H9 (cell line): ENCODE measurements around the gene CSNK1A1L. TPM values are rescaled to one million over a fixed set of nuclear protein-coding genes. Genes with fewer than 3 reads are reported as not detected.

Experiments used
- DNase-seq: peaks from one replicate; pipeline ENCODE4 v3.0.0-alpha.2; 2017
- H2AFZ ChIP-seq: one replicate; pipeline ENCODE4 v1.6.1; 2013; ENCODE audit warnings: mild to moderate bottlenecking, low read length, control low read depth, moderate library complexity
- H2AK5ac ChIP-seq: 2 replicates; pipeline ENCODE4 v1.6.1; 2013; ENCODE audit warnings: low read length, control low read depth, mixed read lengths; ENCODE audit not compliant: insufficient read length
- H2BK120ac ChIP-seq: one replicate; pipeline ENCODE4 v1.6.1; 2013; ENCODE audit warnings: low read depth, mild to moderate bottlenecking, low read length, control low read depth, inconsistent platforms; ENCODE audit not compliant: poor library complexity, severe bottlenecking
- H2BK12ac ChIP-seq: 2 replicates; pipeline ENCODE4 v1.6.1; 2013; ENCODE audit warnings: low read length, control low read depth, mixed read lengths, low read depth; ENCODE audit not compliant: insufficient read length
- H2BK15ac ChIP-seq: 2 replicates; pipeline ENCODE4 v1.6.1; 2013; ENCODE audit warnings: low read depth, low read length, control low read depth
- H2BK20ac ChIP-seq: one replicate; pipeline ENCODE4 v1.6.1; 2013; ENCODE audit warnings: low read depth, mild to moderate bottlenecking, low read length, control low read depth, inconsistent platforms; ENCODE audit not compliant: poor library complexity, severe bottlenecking
- H2BK5ac ChIP-seq: 2 replicates; pipeline ENCODE4 v1.6.1; 2013; ENCODE audit warnings: low read length, control low read depth, mixed read lengths; ENCODE audit not compliant: insufficient read length
- H3K14ac ChIP-seq: 2 replicates; pipeline ENCODE4 v1.6.1; 2013; ENCODE audit warnings: low read length, control low read depth; ENCODE audit not compliant: insufficient read depth
- H3K18ac ChIP-seq: 2 replicates; pipeline ENCODE4 v1.6.1; 2013; ENCODE audit warnings: low read depth, mild to moderate bottlenecking, mixed read lengths, low read length, control low read depth; ENCODE audit not compliant: insufficient read length
- H3K23ac ChIP-seq: 2 replicates; pipeline ENCODE4 v1.6.1; 2013; ENCODE audit warnings: low read length, control low read depth, mixed read lengths, low read depth; ENCODE audit not compliant: insufficient read length
- H3K23me2 ChIP-seq: 2 replicates; pipeline ENCODE4 v1.6.1; 2013; ENCODE audit warnings: low read depth, mild to moderate bottlenecking, mixed read lengths, low read length, control low read depth; ENCODE audit not compliant: insufficient read length, poor library complexity, severe bottlenecking
- H3K27ac ChIP-seq: 2 replicates; pipeline ENCODE4 v1.5.1; 2013; ENCODE audit warnings: low read length, control low read depth, mixed read lengths, low read depth; ENCODE audit not compliant: insufficient read length
- H3K27me3 ChIP-seq: 2 replicates; pipeline ENCODE4 v1.6.1; 2013; ENCODE audit warnings: low read length, control low read depth, inconsistent platforms; ENCODE audit not compliant: insufficient read depth
- H3K4ac ChIP-seq: 2 replicates; pipeline ENCODE4 v1.6.1; 2013; ENCODE audit warnings: low read depth, mild to moderate bottlenecking, control low read depth, inconsistent platforms, low read length, moderate library complexity
- H3K4me1 ChIP-seq: 2 replicates; pipeline ENCODE4 v1.6.1; 2013; ENCODE audit warnings: low read length, control low read depth, inconsistent platforms; ENCODE audit not compliant: insufficient read depth
- H3K4me2 ChIP-seq: 2 replicates; pipeline ENCODE4 v1.6.1; 2013; ENCODE audit warnings: low read length, control low read depth, mixed read lengths; ENCODE audit not compliant: insufficient read length, insufficient read depth
- H3K56ac ChIP-seq: 2 replicates; pipeline ENCODE4 v1.6.1; 2013; ENCODE audit warnings: low read depth, mild to moderate bottlenecking, mixed read lengths, low read length, control low read depth; ENCODE audit not compliant: insufficient read length
- H3K79me1 ChIP-seq: 2 replicates; pipeline ENCODE4 v1.6.1; 2013; ENCODE audit warnings: low read depth, mild to moderate bottlenecking, moderate library complexity, low read length, control low read depth, inconsistent platforms; ENCODE audit not compliant: insufficient read depth, poor library complexity, severe bottlenecking
- H3K79me2 ChIP-seq: 2 replicates; pipeline ENCODE4 v1.6.1; 2013; ENCODE audit warnings: low read length, control low read depth, inconsistent platforms; ENCODE audit not compliant: insufficient read depth
- H3K9ac ChIP-seq: 2 replicates; pipeline ENCODE4 v1.6.1; 2013; ENCODE audit warnings: low read length, control low read depth, mixed read lengths; ENCODE audit not compliant: insufficient read length; ENCODE audit errors: extremely low read depth
- H3K9me3 ChIP-seq: one replicate; pipeline ENCODE4 v1.6.1; 2013; ENCODE audit warnings: low read depth, low read length, inconsistent platforms; ENCODE audit not compliant: control insufficient read depth
- H3T11ph ChIP-seq: one replicate; pipeline ENCODE4 v1.6.1; 2013; ENCODE audit warnings: mild to moderate bottlenecking, low read length, control low read depth, inconsistent platforms
- H4K20me1 ChIP-seq: one replicate; pipeline ENCODE4 v1.6.1; 2013; ENCODE audit not compliant: control insufficient read depth, insufficient read length, insufficient read depth
- H4K5ac ChIP-seq: 2 replicates; pipeline ENCODE4 v1.6.1; 2013; ENCODE audit warnings: low read depth, mild to moderate bottlenecking, mixed read lengths, low read length, control low read depth; ENCODE audit not compliant: insufficient read length
- H4K8ac ChIP-seq: replicated peaks from 2 replicates; pipeline ENCODE4 v1.6.1; 2013; ENCODE audit warnings: low read length, control low read depth, mixed read lengths, low read depth; ENCODE audit not compliant: insufficient read length
- H4K91ac ChIP-seq: 2 replicates; pipeline ENCODE4 v1.6.1; 2013; ENCODE audit warnings: low read depth, mild to moderate bottlenecking, moderate library complexity, mixed read lengths, low read length, control low read depth; ENCODE audit not compliant: insufficient read length
- H3K27ac Mint-ChIP-seq, 3 experiments: 2 replicates in 2 of 3; 3 replicates in 1 of 3; pipeline ENCODE4 v1.8.0; 2020 to 2021; ENCODE audit warnings: mixed read lengths in 3 of 3, mild to moderate bottlenecking in 1 of 3, moderate library complexity in 1 of 3
- H3K27me3 Mint-ChIP-seq: 2 replicates; pipeline ENCODE4 v1.8.0; 2021; ENCODE audit warnings: low read depth, mild to moderate bottlenecking, moderate library complexity, mixed read lengths
- H3K36me3 Mint-ChIP-seq, 3 experiments: 2 replicates in 2 of 3; 3 replicates in 1 of 3; pipeline ENCODE4 v1.8.0; 2020 to 2021; ENCODE audit warnings: low read depth in 3 of 3, mixed read lengths in 3 of 3; ENCODE audit not compliant: insufficient read depth in 1 of 3
- H3K4me1 Mint-ChIP-seq, 2 experiments: 2 replicates each; pipeline ENCODE4 v1.8.0; 2020; ENCODE audit warnings: mixed read lengths in 2 of 2
- H3K4me3 Mint-ChIP-seq, 2 experiments: 2 replicates in 1 of 2; 3 replicates in 1 of 2; pipeline ENCODE4 v1.8.0; 2020 to 2021; ENCODE audit warnings: mild to moderate bottlenecking in 2 of 2, mixed read lengths in 2 of 2, moderate library complexity in 1 of 2
- H3K9me3 Mint-ChIP-seq, 2 experiments: 2 replicates in 1 of 2; 3 replicates in 1 of 2; pipeline ENCODE4 v1.8.0; 2020; ENCODE audit warnings: mild to moderate bottlenecking in 2 of 2, mixed read lengths in 2 of 2, moderate library complexity in 1 of 2
- WGBS: extraction: QIAGEN DNeasy Blood & Tissue Kit; methylation state at CpG from one replicate; pipeline ENCODE4 v1.1.7; 2013; ENCODE audit warnings: missing lambda C conversion rate, low lambda C conversion rate, mixed read lengths; ENCODE audit not compliant: insufficient read length; ENCODE audit errors: extremely low coverage; 5-methylcytosine and 5-hydroxymethylcytosine counted together
- total RNA-seq: library from RNA; stranded (reverse); gene quantifications from 2 replicates; pipeline ENCODE4 v1.2.1, GENCODE V29; 2021
- TF ChIP-seq, protein P1 (sequence below): fragments of 200-600 bp; sonication (generic); conservative IDR thresholded peaks from 3 replicates; pipeline ENCODE4 v1.8.0; 2021; ENCODE audit warnings: antibody characterized with exemption, mild to moderate bottlenecking

The CSNK1A1L gene
- total RNA-seq, 1 experiment from 2014 or later = not detected

DNA sequence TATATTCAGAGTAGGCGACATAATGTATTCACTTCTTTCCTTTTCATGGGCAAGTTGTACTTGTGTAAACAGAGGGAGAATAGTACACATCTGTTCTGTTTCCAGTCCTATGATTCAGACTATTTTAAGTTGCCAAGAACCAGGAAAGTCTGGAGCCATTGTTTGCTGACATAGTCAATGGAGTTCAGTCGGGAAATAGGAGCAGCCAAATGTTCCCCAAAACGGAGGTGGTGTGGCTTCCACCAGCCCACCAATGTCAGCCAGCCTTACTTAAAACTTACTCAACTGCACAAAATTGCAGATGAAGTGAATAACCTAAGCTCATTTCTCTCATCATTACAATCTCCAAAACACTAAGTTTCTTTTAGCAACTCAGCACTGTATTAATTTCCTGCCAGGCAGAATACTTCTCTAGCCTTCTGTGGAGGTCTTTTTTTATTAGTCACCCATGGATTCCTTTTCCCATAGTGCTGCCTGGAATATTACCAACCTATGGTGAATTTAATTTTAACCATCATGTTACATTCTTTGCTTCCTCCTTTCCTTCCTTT, 22.3 kb upstream of the CSNK1A1L start:
- Histone ChIP-seq H3K27ac (no peak overlapping the region), H3T11ph (no peak overlapping the region), H2AFZ (no peak overlapping the region), H2BK20ac (no peak overlapping the region), H3K4me1 (no peaks in the 10 kb centered on the region), H3K27me3 (no peaks in the 10 kb centered on the region), H3K56ac (no peak overlapping the region), H4K8ac (no peak overlapping the region), H3K18ac (no peak overlapping the region), H4K91ac (no peak overlapping the region), H4K5ac (no peak overlapping the region), H2BK15ac (no peak overlapping the region), H2BK5ac (no peak overlapping the region), H4K20me1 (no peaks in the 10 kb centered on the region), H2BK12ac (no peak overlapping the region), H3K4me2 (no peak overlapping the region), H3K9ac (no peak overlapping the region), H3K79me2 (no peaks in the 10 kb centered on the region), H2BK120ac (no peak overlapping the region), H2AK5ac (no peak overlapping the region), H3K23me2 (no peaks in the 10 kb centered on the region), H3K4ac (no peak overlapping the region), H3K79me1 (no peaks in the 10 kb centered on the region), H3K9me3 (no peaks in the 10 kb centered on the region), H3K14ac (no peak overlapping the region), H3K23ac (no peak overlapping the region)
- Mint-ChIP-seq H3K27ac (no peak overlapping the region), H3K9me3 (no peaks in the 10 kb centered on the region), H3K4me3 (no peak overlapping the region), H3K27me3 (no peaks in the 10 kb centered on the region), H3K4me1 (no peaks in the 10 kb centered on the region), H3K36me3 (no peaks in the 10 kb centered on the region)
- no peak for DNase-seq
- WGBS = no CpG with 5 or more reads among the region's 3 CpGs
- TF ChIP-seq, protein P1, sequence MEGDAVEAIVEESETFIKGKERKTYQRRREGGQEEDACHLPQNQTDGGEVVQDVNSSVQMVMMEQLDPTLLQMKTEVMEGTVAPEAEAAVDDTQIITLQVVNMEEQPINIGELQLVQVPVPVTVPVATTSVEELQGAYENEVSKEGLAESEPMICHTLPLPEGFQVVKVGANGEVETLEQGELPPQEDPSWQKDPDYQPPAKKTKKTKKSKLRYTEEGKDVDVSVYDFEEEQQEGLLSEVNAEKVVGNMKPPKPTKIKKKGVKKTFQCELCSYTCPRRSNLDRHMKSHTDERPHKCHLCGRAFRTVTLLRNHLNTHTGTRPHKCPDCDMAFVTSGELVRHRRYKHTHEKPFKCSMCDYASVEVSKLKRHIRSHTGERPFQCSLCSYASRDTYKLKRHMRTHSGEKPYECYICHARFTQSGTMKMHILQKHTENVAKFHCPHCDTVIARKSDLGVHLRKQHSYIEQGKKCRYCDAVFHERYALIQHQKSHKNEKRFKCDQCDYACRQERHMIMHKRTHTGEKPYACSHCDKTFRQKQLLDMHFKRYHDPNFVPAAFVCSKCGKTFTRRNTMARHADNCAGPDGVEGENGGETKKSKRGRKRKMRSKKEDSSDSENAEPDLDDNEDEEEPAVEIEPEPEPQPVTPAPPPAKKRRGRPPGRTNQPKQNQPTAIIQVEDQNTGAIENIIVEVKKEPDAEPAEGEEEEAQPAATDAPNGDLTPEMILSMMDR = no peak
